Effector memory CD4-positive, alpha-beta T cell (primary cell): Measurements from ENCODE around the gene ALDH1L2.

Experiments
- DNase-seq, 3 donors: peaks; one replicate each; pipeline ENCODE4 v3.0.0-alpha.2; 2020
- H3K27ac ChIP-seq: 2 replicates; pipeline ENCODE4 v1.7.0; 2013; ENCODE audit warnings: mild to moderate bottlenecking, low read length, moderate library complexity; ENCODE audit not compliant: insufficient read depth, poor library complexity, severe bottlenecking
- H3K27me3 ChIP-seq: replicated peaks from 2 replicates; pipeline ENCODE4 v1.7.0; 2013; ENCODE audit warnings: mild to moderate bottlenecking, low read length; ENCODE audit not compliant: insufficient read depth, control insufficient read depth, poor library complexity, severe bottlenecking
- H3K36me3 ChIP-seq: 2 replicates; pipeline ENCODE4 v1.7.0; 2013; ENCODE audit warnings: mild to moderate bottlenecking, low read length, moderate library complexity; ENCODE audit not compliant: control insufficient read depth, insufficient read depth
- H3K4me1 ChIP-seq: 2 replicates; pipeline ENCODE4 v1.7.0; 2013; ENCODE audit warnings: low read length, mild to moderate bottlenecking; ENCODE audit not compliant: control insufficient read depth, insufficient read depth, poor library complexity, severe bottlenecking
- H3K4me3 ChIP-seq: 2 replicates; pipeline ENCODE4 v1.7.0; 2013; ENCODE audit warnings: low read length, low read depth, mild to moderate bottlenecking; ENCODE audit not compliant: insufficient read depth, poor library complexity, severe bottlenecking
- H3K9me3 ChIP-seq: 2 replicates; pipeline ENCODE4 v1.7.0; 2013; ENCODE audit warnings: mild to moderate bottlenecking, low read length, moderate library complexity; ENCODE audit not compliant: control insufficient read depth

Gene ALDH1L2

GRCh38 chr12:105085501-105085900 lies 1.2 kb upstream of the ALDH1L2 start:
- Histone ChIP-seq H3K27me3 (peaks cover 2% of the 10 kb centered on the region), H3K27ac (no peak overlapping the region), H3K4me3 (no peak overlapping the region), H3K4me1 (peaks cover 8% of the 10 kb centered on the region), H3K36me3 (no peaks in the 10 kb centered on the region), H3K9me3 (no peaks in the 10 kb centered on the region)
- DNase-seq: no peak

DNA sequence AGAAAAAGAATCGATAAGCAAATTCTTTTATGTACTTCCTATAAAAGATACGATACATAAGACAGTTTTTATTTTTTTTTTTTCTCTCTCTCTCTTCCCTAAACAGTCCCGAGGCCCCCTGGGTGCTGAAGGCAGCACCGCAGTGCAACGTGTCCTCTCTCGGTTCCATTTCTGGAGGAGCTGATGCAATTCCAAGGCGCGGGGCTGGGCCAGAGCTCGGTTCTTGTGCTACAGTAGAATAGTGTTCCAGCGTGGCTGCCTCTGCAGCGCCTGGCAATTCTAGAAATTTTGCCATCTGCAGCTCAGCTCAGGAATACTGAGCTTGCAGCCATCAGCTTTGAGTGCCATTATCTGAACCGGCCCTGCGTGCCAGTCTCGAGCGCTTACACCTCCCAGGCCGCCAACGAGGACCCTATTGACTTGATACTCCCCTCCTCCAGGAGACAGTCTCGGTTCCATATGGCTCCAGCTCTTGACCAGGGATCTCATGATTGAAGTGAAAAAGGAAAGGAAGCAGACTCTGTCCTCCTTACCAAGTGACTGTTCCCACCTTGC lies 630 bp downstream of the ALDH1L2 start:
- no peak for DNase-seq
- no peaks in the 10 kb centered on the region for H3K9me3 ChIP-seq
- H3K36me3 ChIP-seq: no peaks in the 10 kb centered on the region
- no peak overlapping the region for H3K27ac ChIP-seq
- peak overlapping the region; percentile 48 for H3K4me3 ChIP-seq
- H3K4me1 ChIP-seq: peaks cover 8% of the 10 kb centered on the region
- peaks cover 2% of the 10 kb centered on the region for H3K27me3 ChIP-seq

DNA sequence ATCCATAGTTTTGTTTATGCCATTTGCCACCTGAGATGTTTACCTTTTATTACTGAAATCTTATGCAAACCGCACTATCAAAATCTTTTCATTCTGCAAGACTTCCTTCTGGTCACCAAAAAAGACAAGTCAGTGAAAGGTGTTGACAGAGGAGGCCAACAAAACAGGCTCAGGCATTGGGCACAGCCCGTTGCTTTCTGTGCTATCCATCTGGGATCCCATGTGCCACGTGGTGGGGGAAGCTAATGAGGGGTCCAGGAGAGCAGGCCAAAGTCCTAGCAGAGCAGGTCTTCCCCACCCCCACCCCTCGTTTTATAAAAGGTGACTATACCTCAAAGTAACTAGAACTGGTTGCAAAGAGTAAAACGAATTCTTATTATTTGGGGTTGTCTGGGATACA lies 1.2 kb downstream of the ALDH1L2 start:
- Histone ChIP-seq H3K27me3 (peaks cover 2% of the 10 kb centered on the region), H3K27ac (no peak overlapping the region), H3K9me3 (no peaks in the 10 kb centered on the region), H3K4me1 (peaks cover 8% of the 10 kb centered on the region), H3K36me3 (no peaks in the 10 kb centered on the region), H3K4me3 (no peak overlapping the region)
- DNase-seq: no peak

GRCh38 chr12:105078712-105079570 lies 5.3 kb downstream of the ALDH1L2 start:
- Histone ChIP-seq H3K27me3 (peaks cover 2% of the 10 kb centered on the region), H3K36me3 (no peaks in the 10 kb centered on the region), H3K4me3 (no peak overlapping the region), H3K9me3 (no peaks in the 10 kb centered on the region), H3K27ac (no peak overlapping the region), H3K4me1 (peaks cover 5% of the 10 kb centered on the region)
- DNase-seq: no peak

- Histone ChIP-seq H3K27ac (no peak overlapping the region), H3K9me3 (no peaks in the 10 kb centered on the region), H3K4me1 (no peaks in the 10 kb centered on the region), H3K36me3 (no peaks in the 10 kb centered on the region), H3K4me3 (no peak overlapping the region), H3K27me3 (no peaks in the 10 kb centered on the region)
- no peak for DNase-seq
These were observed 6.8 kb downstream of the ALDH1L2 start for GRCh38 chr12:105077435-105077834.

GRCh38 chr12:105076913-105077312 lies 7.3 kb downstream of the ALDH1L2 start:
- DNase-seq: no peak
- no peaks in the 10 kb centered on the region for H3K36me3 ChIP-seq
- no peaks in the 10 kb centered on the region for H3K4me1 ChIP-seq
- no peaks in the 10 kb centered on the region for H3K9me3 ChIP-seq
- H3K4me3 ChIP-seq: no peak overlapping the region
- no peaks in the 10 kb centered on the region for H3K27me3 ChIP-seq
- H3K27ac ChIP-seq: no peak overlapping the region

- Histone ChIP-seq H3K9me3 (no peaks in the 10 kb centered on the region), H3K4me3 (no peak overlapping the region), H3K36me3 (no peaks in the 10 kb centered on the region), H3K27ac (no peak overlapping the region), H3K4me1 (no peaks in the 10 kb centered on the region), H3K27me3 (no peaks in the 10 kb centered on the region)
- DNase-seq: no peak
These were observed 8.2 kb downstream of the ALDH1L2 start for GRCh38 chr12:105076098-105076497.

DNA sequence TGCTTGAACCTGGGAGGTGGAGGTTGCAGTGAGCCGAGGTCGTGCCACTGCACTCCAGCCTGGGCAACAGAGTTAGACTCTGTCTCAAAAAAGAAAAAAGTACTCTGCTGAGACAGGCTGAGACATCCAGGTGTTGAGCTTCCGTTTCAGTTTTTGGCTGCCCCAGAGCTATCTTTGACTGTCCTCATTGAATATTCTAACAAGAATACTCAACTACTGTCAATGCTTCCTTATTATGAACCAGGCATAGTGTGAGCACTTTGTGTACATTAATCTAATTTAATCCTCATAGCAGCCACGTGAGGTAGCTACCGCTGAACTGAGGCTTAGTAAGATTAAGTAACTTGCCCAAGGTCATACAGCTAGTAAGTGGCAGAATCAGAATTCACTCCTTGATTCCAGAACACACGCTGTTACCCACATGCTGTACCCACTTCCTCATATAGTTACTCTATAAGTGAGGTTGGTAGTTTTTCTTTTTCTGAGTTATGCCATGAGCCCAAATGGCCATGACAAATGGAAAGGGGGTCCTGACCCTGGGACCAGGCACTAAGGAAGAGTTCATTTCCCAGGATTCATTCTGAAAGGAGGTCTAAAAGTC lies 11.3 kb downstream of the ALDH1L2 start:
- no peak overlapping the region for H3K27ac ChIP-seq
- H3K4me3 ChIP-seq: no peak overlapping the region
- H3K36me3 ChIP-seq: no peaks in the 10 kb centered on the region
- H3K27me3 ChIP-seq: no peaks in the 10 kb centered on the region
- H3K9me3 ChIP-seq: no peaks in the 10 kb centered on the region
- H3K4me1 ChIP-seq: no peaks in the 10 kb centered on the region
- DNase-seq: no peak

DNA sequence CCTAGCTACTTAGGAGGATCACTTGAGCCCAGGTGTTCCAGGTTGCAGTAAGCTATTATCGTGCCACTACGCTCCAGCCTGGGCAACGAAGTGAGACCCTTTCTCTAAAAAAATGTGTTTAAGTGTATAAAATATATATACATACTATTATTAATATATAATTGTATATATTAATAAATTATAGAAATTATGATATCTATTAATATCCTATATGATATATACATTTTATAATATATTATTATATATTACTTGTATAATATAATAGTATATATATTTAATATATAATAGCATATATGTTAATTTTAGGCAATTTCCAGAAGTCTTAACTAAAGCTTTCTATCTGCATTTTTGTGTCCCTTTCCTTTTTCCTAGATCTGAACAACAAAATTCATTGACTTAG lies 12.3 kb downstream of the ALDH1L2 start:
- Histone ChIP-seq H3K4me1 (no peaks in the 10 kb centered on the region), H3K27me3 (no peaks in the 10 kb centered on the region), H3K9me3 (no peaks in the 10 kb centered on the region), H3K4me3 (no peak overlapping the region), H3K36me3 (no peaks in the 10 kb centered on the region), H3K27ac (no peak overlapping the region)
- no peak for DNase-seq
